ENCODE data around the gene SKAP2. TPM values are rescaled to one million over a fixed set of nuclear protein-coding genes. Genes with fewer than 3 reads are reported as not detected.

The SKAP2 gene
- total and polyA plus RNA-seq, 2 donors (not counting 1 experiment from before 2014, with no cell fraction given), result 17.5 to 25.9 TPM

GRCh38 chr7:26639111-26639510 lies 225.3 kb downstream of the SKAP2 start:
- Histone ChIP-seq H3K4me2 (ENCODE audit: extremely low read depth, insufficient read depth, low read length) (no peak overlapping the region), H3K36me3 (ENCODE audit: control insufficient read depth, insufficient read depth, low read length) (no peaks in the 10 kb centered on the region), H3K4me1 (ENCODE audit: control insufficient read depth, extremely low read depth, insufficient read depth, low read length) (no peaks in the 10 kb centered on the region), H3K4me3 (replicated peaks in 1 of 4; ENCODE audit: control extremely low read depth in 1 of 4, insufficient read depth in 1 of 4, low read depth in 3 of 4, low read length in 4 of 4) (no peak overlapping the region), H3K27me3 (ENCODE audit: control insufficient read depth, insufficient read depth, low read length) (no peaks in the 10 kb centered on the region), H3K9ac (ENCODE audit: insufficient read depth, low read length) (no peak overlapping the region), H3K79me2 (ENCODE audit: control insufficient read depth, insufficient read depth, low read length) (no peaks in the 10 kb centered on the region), H2AFZ (ENCODE audit: low read length) (no peak overlapping the region), H3K27ac (ENCODE audit: insufficient read depth, low read length) (no peak overlapping the region), H4K20me1 (ENCODE audit: control insufficient read depth, extremely low read depth, insufficient read depth, low read length) (no peaks in the 10 kb centered on the region), H3K9me3 (ENCODE audit: control insufficient read depth, insufficient read depth, low read depth, low read length) (no peaks in the 10 kb centered on the region)
- TF ChIP-seq, protein P1, sequence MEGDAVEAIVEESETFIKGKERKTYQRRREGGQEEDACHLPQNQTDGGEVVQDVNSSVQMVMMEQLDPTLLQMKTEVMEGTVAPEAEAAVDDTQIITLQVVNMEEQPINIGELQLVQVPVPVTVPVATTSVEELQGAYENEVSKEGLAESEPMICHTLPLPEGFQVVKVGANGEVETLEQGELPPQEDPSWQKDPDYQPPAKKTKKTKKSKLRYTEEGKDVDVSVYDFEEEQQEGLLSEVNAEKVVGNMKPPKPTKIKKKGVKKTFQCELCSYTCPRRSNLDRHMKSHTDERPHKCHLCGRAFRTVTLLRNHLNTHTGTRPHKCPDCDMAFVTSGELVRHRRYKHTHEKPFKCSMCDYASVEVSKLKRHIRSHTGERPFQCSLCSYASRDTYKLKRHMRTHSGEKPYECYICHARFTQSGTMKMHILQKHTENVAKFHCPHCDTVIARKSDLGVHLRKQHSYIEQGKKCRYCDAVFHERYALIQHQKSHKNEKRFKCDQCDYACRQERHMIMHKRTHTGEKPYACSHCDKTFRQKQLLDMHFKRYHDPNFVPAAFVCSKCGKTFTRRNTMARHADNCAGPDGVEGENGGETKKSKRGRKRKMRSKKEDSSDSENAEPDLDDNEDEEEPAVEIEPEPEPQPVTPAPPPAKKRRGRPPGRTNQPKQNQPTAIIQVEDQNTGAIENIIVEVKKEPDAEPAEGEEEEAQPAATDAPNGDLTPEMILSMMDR (conservative IDR thresholded peaks at IDR 0.05 in 1 of 2, IDR thresholded peaks at IDR 0.05 in 1 of 2; ENCODE audit: low read depth in 1 of 2, low read length in 2 of 2), result no peak
- TF ChIP-seq EZH2 (IDR thresholded peaks at IDR 0.05; ENCODE audit: low read length, missing control alignments), result no peak
- DNase-seq (ENCODE audit: low read depth in 2 of 2), result no peak

DNA sequence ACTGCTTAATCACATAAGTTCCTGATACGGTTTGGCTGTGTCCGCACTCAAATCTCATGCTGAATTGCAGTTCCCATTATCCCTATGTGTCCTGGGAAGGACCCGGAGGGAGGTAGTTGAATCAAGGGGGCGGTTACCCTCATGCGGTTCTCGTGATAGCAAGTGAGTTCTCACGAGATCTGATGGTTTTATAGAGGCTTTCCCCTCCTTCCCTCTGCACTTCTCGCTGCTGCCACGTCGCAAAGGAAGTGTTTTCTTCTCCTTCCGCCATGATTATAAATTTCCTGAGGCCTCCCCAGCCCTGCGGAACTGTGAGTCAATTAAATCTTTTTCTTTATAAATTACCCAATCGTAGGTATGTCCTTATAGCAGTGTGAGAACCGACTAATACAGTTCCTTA lies 226.2 kb downstream of the SKAP2 start:
- no peak overlapping the region for H3K27ac ChIP-seq (ENCODE audit: insufficient read depth, low read length)
- H3K79me2 ChIP-seq (ENCODE audit: control insufficient read depth, insufficient read depth, low read length), result no peaks in the 10 kb centered on the region
- no peaks in the 10 kb centered on the region for H4K20me1 ChIP-seq (ENCODE audit: control insufficient read depth, extremely low read depth, insufficient read depth, low read length)
- no peaks in the 10 kb centered on the region for H3K27me3 ChIP-seq (ENCODE audit: control insufficient read depth, insufficient read depth, low read length)
- TF ChIP-seq, protein P1 (conservative IDR thresholded peaks at IDR 0.05 in 1 of 2, IDR thresholded peaks at IDR 0.05 in 1 of 2; ENCODE audit: low read depth in 1 of 2, low read length in 2 of 2), result no peak
- TF ChIP-seq EZH2 (IDR thresholded peaks at IDR 0.05; ENCODE audit: low read length, missing control alignments), result no peak
- no peaks in the 10 kb centered on the region for H3K4me1 ChIP-seq (ENCODE audit: control insufficient read depth, extremely low read depth, insufficient read depth, low read length)
- no peaks in the 10 kb centered on the region for H3K9me3 ChIP-seq (ENCODE audit: control insufficient read depth, insufficient read depth, low read depth, low read length)
- H3K9ac ChIP-seq (ENCODE audit: insufficient read depth, low read length), result no peak overlapping the region
- no peak for DNase-seq (ENCODE audit: low read depth in 2 of 2)
- no peak overlapping the region for H3K4me2 ChIP-seq (ENCODE audit: extremely low read depth, insufficient read depth, low read length)
- no peaks in the 10 kb centered on the region for H3K36me3 ChIP-seq (ENCODE audit: control insufficient read depth, insufficient read depth, low read length)
- no peak overlapping the region for H3K4me3 ChIP-seq (replicated peaks in 1 of 4; ENCODE audit: control extremely low read depth in 1 of 4, insufficient read depth in 1 of 4, low read depth in 3 of 4, low read length in 4 of 4)
- no peak overlapping the region for H2AFZ ChIP-seq (ENCODE audit: low read length)

DNA sequence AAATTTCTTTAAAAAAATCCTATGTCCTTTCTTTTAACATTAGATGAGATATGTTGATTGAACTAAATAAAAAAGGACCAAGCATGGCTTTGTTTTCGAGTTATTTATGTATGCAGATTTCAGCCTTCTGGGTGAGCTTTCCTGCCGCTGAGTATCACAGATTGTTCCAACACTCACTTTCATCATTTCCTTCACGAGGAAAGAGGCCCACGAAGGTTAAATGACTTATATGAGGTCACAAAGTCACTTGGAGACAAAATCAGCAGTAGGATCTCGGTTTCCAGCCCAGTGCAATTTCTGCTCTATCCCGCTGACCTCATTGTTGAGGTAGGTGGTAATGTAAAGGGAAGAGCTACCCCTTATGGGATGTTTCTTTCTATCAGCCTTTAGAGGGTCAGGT lies 226.8 kb downstream of the SKAP2 start:
- H3K9me3 ChIP-seq (ENCODE audit: control insufficient read depth, insufficient read depth, low read depth, low read length), result no peaks in the 10 kb centered on the region
- no peak overlapping the region for H2AFZ ChIP-seq (ENCODE audit: low read length)
- H3K79me2 ChIP-seq (ENCODE audit: control insufficient read depth, insufficient read depth, low read length), result no peaks in the 10 kb centered on the region
- H4K20me1 ChIP-seq (ENCODE audit: control insufficient read depth, extremely low read depth, insufficient read depth, low read length), result no peaks in the 10 kb centered on the region
- no peaks in the 10 kb centered on the region for H3K27me3 ChIP-seq (ENCODE audit: control insufficient read depth, insufficient read depth, low read length)
- H3K4me3 ChIP-seq (replicated peaks in 1 of 4; ENCODE audit: control extremely low read depth in 1 of 4, insufficient read depth in 1 of 4, low read depth in 3 of 4, low read length in 4 of 4), result no peak overlapping the region
- no peak overlapping the region for H3K9ac ChIP-seq (ENCODE audit: insufficient read depth, low read length)
- no peak overlapping the region for H3K27ac ChIP-seq (ENCODE audit: insufficient read depth, low read length)
- TF ChIP-seq, protein P1 (conservative IDR thresholded peaks at IDR 0.05 in 1 of 2, IDR thresholded peaks at IDR 0.05 in 1 of 2; ENCODE audit: low read depth in 1 of 2, low read length in 2 of 2), result no peak
- no peak for TF ChIP-seq EZH2 (IDR thresholded peaks at IDR 0.05; ENCODE audit: low read length, missing control alignments)
- H3K4me1 ChIP-seq (ENCODE audit: control insufficient read depth, extremely low read depth, insufficient read depth, low read length), result no peaks in the 10 kb centered on the region
- no peaks in the 10 kb centered on the region for H3K36me3 ChIP-seq (ENCODE audit: control insufficient read depth, insufficient read depth, low read length)
- no peak for DNase-seq (ENCODE audit: low read depth in 2 of 2)
- no peak overlapping the region for H3K4me2 ChIP-seq (ENCODE audit: extremely low read depth, insufficient read depth, low read length)

Data from fibroblast of lung (primary cell).